AG09319 (cell line): ENCODE data around the gene IFI27.

Experiments
- DNase-seq: peaks from one replicate; pipeline ENCODE4 v3.0.0-alpha.2; 2010; ENCODE audit warnings: low read depth; ENCODE audit errors: extremely low read depth
- TF ChIP-seq, protein P1 (sequence below): IDR thresholded peaks from 2 replicates; pipeline ENCODE4 v1.5.1; 2011; ENCODE audit warnings: low read depth, mild to moderate bottlenecking, inconsistent platforms, low read length, moderate library complexity

IFI27 gene

GRCh38 chr14:94157197-94157596, 46.7 kb downstream of the IFI27 start:
- no peak for DNase-seq
- TF ChIP-seq, protein P1, sequence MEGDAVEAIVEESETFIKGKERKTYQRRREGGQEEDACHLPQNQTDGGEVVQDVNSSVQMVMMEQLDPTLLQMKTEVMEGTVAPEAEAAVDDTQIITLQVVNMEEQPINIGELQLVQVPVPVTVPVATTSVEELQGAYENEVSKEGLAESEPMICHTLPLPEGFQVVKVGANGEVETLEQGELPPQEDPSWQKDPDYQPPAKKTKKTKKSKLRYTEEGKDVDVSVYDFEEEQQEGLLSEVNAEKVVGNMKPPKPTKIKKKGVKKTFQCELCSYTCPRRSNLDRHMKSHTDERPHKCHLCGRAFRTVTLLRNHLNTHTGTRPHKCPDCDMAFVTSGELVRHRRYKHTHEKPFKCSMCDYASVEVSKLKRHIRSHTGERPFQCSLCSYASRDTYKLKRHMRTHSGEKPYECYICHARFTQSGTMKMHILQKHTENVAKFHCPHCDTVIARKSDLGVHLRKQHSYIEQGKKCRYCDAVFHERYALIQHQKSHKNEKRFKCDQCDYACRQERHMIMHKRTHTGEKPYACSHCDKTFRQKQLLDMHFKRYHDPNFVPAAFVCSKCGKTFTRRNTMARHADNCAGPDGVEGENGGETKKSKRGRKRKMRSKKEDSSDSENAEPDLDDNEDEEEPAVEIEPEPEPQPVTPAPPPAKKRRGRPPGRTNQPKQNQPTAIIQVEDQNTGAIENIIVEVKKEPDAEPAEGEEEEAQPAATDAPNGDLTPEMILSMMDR: no peak

- no peak for DNase-seq
- TF ChIP-seq, protein P1: no peak
Measured at GRCh38 chr14:94158239-94158883, 47.8 kb downstream of the IFI27 start.

DNA sequence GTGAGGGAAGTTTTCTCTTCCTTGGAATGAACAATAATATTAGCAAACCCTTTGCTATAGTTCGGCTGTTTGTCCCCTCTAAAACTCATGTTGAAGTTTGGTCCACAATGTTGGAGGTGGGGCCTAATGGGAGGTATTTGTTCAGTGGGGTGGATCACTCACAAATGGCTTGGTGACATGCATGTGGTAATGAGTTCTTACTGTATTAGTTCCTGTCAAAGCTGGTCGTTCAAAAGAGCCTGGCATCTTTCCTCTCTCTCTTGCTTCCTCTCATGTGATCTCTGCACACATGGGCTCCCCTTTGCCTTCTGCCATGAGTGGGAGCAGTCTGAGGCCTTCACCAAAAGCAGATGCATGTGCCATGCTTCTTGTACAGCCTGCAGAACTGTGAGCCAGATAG, 50.5 kb downstream of the IFI27 start:
- no peak for DNase-seq
- TF ChIP-seq, protein P1: no peak

DNA sequence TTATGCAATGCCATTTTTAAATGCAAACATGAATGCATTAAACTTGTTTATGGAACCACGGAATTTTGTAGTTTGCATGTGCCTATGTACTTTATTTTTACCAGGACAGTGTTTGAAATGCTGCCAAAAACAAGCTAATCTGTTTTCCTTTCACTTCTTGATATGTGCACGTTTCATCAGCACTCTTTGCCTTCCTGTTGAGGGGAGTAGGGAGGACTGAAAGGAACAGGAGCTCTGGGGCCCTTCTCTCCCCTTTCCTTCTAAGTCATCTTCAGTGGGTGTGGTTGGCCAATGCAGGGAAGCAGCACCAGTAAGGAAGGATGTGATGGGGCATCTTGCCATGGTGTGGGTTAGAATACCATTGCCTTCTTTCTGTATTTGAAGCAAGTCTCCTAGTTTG, 51.4 kb downstream of the IFI27 start:
- TF ChIP-seq, protein P1: no peak
- DNase-seq: no peak

- DNase-seq: no peak
- TF ChIP-seq, protein P1: no peak
Measured at GRCh38 chr14:94162466-94162865, 51.9 kb downstream of the IFI27 start.

DNA sequence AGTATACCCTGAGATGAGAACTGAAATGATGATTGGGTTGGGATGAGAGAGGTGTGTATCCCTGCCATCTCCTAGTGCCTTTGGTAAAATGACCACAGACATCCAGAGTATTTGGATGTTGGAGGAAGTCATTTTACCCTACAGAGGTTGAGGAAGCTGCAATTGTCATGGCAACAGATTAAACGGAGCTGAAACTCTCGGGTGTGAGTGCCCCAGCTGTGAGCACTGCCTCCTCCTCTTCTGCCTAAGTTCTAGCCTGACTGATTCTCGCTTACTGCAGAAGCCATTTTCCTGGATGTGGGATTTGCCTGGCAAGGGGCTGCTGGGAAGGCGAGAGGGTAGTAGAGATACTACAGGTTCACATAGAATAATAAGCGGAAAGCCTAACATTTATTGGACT, 53.3 kb downstream of the IFI27 start:
- TF ChIP-seq, protein P1: no peak
- no peak for DNase-seq

DNA sequence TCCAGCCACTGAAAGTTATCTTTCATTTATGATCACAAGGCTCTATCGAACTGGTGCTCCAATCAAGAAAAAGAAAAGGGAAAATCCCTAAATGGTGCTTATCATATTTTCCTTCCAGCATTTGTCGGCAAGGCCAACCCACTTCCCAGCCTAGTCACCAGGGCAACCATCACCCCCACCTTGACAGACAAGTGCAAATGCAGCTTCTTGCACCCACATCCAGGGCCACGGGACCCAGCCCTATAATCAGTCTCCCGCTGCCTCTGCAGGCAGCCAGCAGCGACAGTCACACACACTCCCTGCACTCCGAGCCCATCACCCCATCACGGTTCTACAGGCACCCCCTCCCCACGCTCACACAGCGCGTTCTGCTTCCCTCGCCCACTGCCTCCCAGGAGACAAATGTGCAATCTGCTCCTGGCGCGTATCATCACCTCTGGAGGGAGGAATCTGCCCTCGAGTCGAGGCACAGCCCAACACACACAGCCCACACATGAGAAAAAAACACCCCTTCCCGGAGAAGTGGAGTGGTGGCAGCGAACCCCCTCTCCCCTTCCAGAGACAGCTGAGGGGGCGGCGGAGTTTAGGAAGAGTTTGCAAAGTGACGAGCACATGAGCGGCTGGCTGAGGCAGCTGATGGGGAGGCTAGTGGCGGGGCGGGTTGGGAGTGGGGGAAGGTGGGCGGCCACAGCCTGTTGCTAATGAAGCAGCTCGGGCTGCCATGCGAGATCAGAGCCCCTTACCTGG, 54.3 kb downstream of the IFI27 start:
- TF ChIP-seq, protein P1: no peak
- no peak for DNase-seq
